ENCODE results near the gene ADAMTS13.

The ADAMTS13 gene

GRCh38 chr9:133393399-133393798 is 28.8 kb upstream of the ADAMTS13 start:
- DNase-seq, result no peak

- DNase-seq, result no peak
Observed at GRCh38 chr9:133394687-133395271, 27.4 kb upstream of the ADAMTS13 start.

GRCh38 chr9:133396952-133397351 is 25.2 kb upstream of the ADAMTS13 start:
- no peak for DNase-seq

- DNase-seq, result no peak
Observed at GRCh38 chr9:133397370-133397769, 24.8 kb upstream of the ADAMTS13 start.

- no peak for DNase-seq
Observed at GRCh38 chr9:133397895-133398294, 24.3 kb upstream of the ADAMTS13 start.

GRCh38 chr9:133400292-133400691 is 21.9 kb upstream of the ADAMTS13 start:
- no peak for DNase-seq

- DNase-seq, result no peak
Observed at GRCh38 chr9:133401588-133401987, 20.6 kb upstream of the ADAMTS13 start.

GRCh38 chr9:133402689-133403088 is 19.5 kb upstream of the ADAMTS13 start:
- DNase-seq, result no peak

GRCh38 chr9:133403766-133404453 is 18.3 kb upstream of the ADAMTS13 start:
- no peak for DNase-seq

- DNase-seq, result no peak
Observed at GRCh38 chr9:133404454-133405002, 17.6 kb upstream of the ADAMTS13 start.

GRCh38 chr9:133405508-133406438 is 16.4 kb upstream of the ADAMTS13 start:
- no peak for DNase-seq

- peak; percentile 27 for DNase-seq
Observed at GRCh38 chr9:133406480-133407307, 15.5 kb upstream of the ADAMTS13 start.

GRCh38 chr9:133408042-133408441 is 14.1 kb upstream of the ADAMTS13 start:
- DNase-seq, result no peak

- DNase-seq, result no peak
Observed at GRCh38 chr9:133415170-133415569, 7.0 kb upstream of the ADAMTS13 start.

- peak; percentile 81 for DNase-seq
Observed at GRCh38 chr9:133417541-133418461, 4.4 kb upstream of the ADAMTS13 start, which contains the start of gene REXO4. Gene REXO4 (minus strand): TSS chr9:133418010. CDS start chr9:133417844, 166 bp downstream.

- no peak for DNase-seq
Observed at GRCh38 chr9:133419005-133419404, 3.2 kb upstream of the ADAMTS13 start.

GRCh38 chr9:133420392-133420827 is 1.8 kb upstream of the ADAMTS13 start:
- no peak for DNase-seq

GRCh38 chr9:133423216-133423615 is 1.0 kb downstream of the ADAMTS13 start:
- no peak for DNase-seq

GRCh38 chr9:133424187-133424586 is 2.0 kb downstream of the ADAMTS13 start:
- DNase-seq, result no peak

- no peak for DNase-seq
Observed at GRCh38 chr9:133425049-133425632, 3.0 kb downstream of the ADAMTS13 start.

- no peak for DNase-seq
Observed at GRCh38 chr9:133426011-133426410, 3.8 kb downstream of the ADAMTS13 start.

Measured in NCI-H1092 (cell line).